ENCODE results near the gene SOX21.
"Not testable (repeated sequence)": the region's sequence is repeated elsewhere in the genome, so short reads cannot be mapped to it uniquely, and the experiment has no call there.

SOX21 gene

GRCh38 chr13:94712287-94712811 is at the start of gene SOX21:
Gene SOX21 (minus strand): TSS chr13:94712545. CDS start chr13:94712049, 496 bp downstream.
- DNase-seq = no peak

- DNase-seq = no peak
Measured at GRCh38 chr13:94761407-94761806, 49.1 kb upstream of the SOX21 start.

GRCh38 chr13:94759120-94759728 is 46.9 kb upstream of the SOX21 start:
- no peak for DNase-seq

- DNase-seq = no peak
Measured at GRCh38 chr13:94758436-94758960, 46.2 kb upstream of the SOX21 start.

- DNase-seq = no peak
Measured at GRCh38 chr13:94753327-94753726, 41.0 kb upstream of the SOX21 start.

- DNase-seq = no peak
Measured at GRCh38 chr13:94749162-94749561, 36.8 kb upstream of the SOX21 start.

- DNase-seq = no peak
Measured at GRCh38 chr13:94739235-94739634, 26.9 kb upstream of the SOX21 start.

- DNase-seq = no peak
Measured at GRCh38 chr13:94731028-94731427, 18.7 kb upstream of the SOX21 start.

- DNase-seq = not testable (repeated sequence)
Measured at GRCh38 chr13:94729941-94730340, 17.6 kb upstream of the SOX21 start.

GRCh38 chr13:94726425-94726824 is 14.1 kb upstream of the SOX21 start:
- DNase-seq = no peak

- DNase-seq = no peak
Measured at GRCh38 chr13:94722609-94723345, 10.4 kb upstream of the SOX21 start.

GRCh38 chr13:94718697-94719096 is 6.4 kb upstream of the SOX21 start:
- not testable (repeated sequence) for DNase-seq

GRCh38 chr13:94717916-94718315 is 5.6 kb upstream of the SOX21 start:
- DNase-seq = no peak

GRCh38 chr13:94716016-94716415 is 3.7 kb upstream of the SOX21 start:
- no peak for DNase-seq

GRCh38 chr13:94713561-94714182 is 1.3 kb upstream of the SOX21 start:
- DNase-seq = no peak

GRCh38 chr13:94712812-94713560 is 641 bp upstream of the SOX21 start:
- DNase-seq = no peak

GRCh38 chr13:94711561-94712286 is 621 bp downstream of the SOX21 start:
- no peak for DNase-seq

- no peak for DNase-seq
Measured at GRCh38 chr13:94710881-94711560, 1.3 kb downstream of the SOX21 start.

GRCh38 chr13:94710065-94710781 is 2.1 kb downstream of the SOX21 start:
- no peak for DNase-seq

- DNase-seq = no peak
Measured at GRCh38 chr13:94709001-94709834, 3.1 kb downstream of the SOX21 start.

Data from NCI-H2081 treated with DMSO at 0.1 percent for 48 hours (cell line).